ENCODE data around the gene DISP3. TPM values are rescaled to one million over a fixed set of nuclear protein-coding genes. Genes with fewer than 3 reads are reported as not detected.

Gene DISP3
- total and polyA plus RNA-seq, 2 of the 4 experiments (the other 2 are of a cell fraction): 0.05 TPM; not detected in 1

DNA sequence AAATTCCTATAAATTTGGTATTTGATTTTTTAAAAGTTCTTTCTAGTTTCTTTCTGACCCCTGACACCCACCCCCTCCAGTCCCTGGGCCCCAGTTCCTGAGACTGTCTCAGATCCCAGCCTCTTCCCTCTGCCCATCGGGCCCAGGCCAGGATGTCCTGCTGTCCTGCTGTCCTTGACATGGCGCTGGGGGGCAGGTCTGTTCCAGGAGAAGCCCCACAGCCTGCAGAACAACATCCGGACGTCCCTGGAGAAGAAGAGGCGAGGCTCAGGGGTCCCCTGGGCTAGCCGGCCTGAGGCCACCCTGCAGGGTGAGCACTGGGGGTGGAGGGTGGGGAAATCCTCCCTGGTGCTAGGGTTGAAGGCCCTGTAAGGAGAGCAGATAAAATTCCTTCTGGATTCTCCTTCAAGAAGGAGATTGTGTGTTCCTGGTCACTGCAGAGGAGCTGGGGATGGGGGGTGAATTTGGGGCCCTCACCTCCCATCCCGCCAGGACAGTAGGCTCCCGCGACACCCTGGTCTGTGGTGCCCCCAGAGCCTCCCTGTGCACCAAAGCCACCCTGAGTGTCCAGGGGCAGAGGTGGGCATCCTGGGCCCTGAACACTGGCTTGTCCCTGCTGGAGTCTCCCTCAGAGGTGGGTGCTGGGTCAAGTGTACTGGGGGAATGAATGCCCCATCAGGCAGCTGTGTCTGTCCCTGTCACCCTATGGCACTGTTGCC, 45.0 kb downstream of the DISP3 start:
- ATAC-seq (ENCODE audit: low read depth) (no peak), DNase-seq (no peak)
- no peak overlapping the region for H3K27ac ChIP-seq (ENCODE audit: insufficient read depth, low read length)
- no peak overlapping the region for H2AK5ac ChIP-seq (ENCODE audit: low read depth, low read length)
- no peaks in the 10 kb centered on the region for H3K79me1 ChIP-seq (ENCODE audit: low read depth in 1 of 2, low read length in 2 of 2)
- in situ Hi-C loops (cut with MboI; ENCODE audit: low sequenced_read_pairs) (no loop called here), dilution Hi-C loops (cut with HindIII; ENCODE audit: low sequenced_read_pairs, unreplicated experiment) (no loop called here), intact Hi-C loops (cut with micrococcal nuclease) (no loop called here)
- no peak overlapping the region for H4K5ac ChIP-seq (ENCODE audit: low read depth, low read length)
- no TSS peak for BruUV-seq (replicated peaks)
- H3K23ac ChIP-seq (ENCODE audit: low read depth, low read length): no peak overlapping the region
- H3K18ac ChIP-seq (ENCODE audit: low read depth, low read length): no peak overlapping the region
- no peak overlapping the region for H3K4ac ChIP-seq (ENCODE audit: low read depth, low read length)
- ChIA-PET POLR2A (ENCODE audit: unreplicated experiment) (no interaction called here), CTCF (no interaction called here)
- no peak overlapping the region for H4K91ac ChIP-seq (ENCODE audit: insufficient read depth, low read depth, low read length)
- H4K20me1 ChIP-seq (ENCODE audit: insufficient read depth, low read length): no peaks in the 10 kb centered on the region
- H2BK120ac ChIP-seq (ENCODE audit: low read depth, low read length): no peak overlapping the region
- no peak overlapping the region for H2AFZ ChIP-seq (replicated peaks; ENCODE audit: low read length, poor library complexity)
- 60% methylated on average over 1 of the region's 9 CpGs; no CpG with 5 or more reads in 1 of the 2 experiments for WGBS, 2 experiments (ENCODE audit: extremely low coverage in 2 of 2, insufficient read length in 1 of 2)
- no peak for TF ChIP-seq MAFK (IDR thresholded peaks at IDR 0.05; ENCODE audit: low read depth, low read length)
- no peak for TF ChIP-seq BHLHE40 (IDR thresholded peaks at IDR 0.05; ENCODE audit: low read depth, low read length)
- TF ChIP-seq ELK1 (IDR thresholded peaks at IDR 0.05; ENCODE audit: borderline replicate concordance, low read depth, low read length): no peak
- no peak for TF ChIP-seq RFX5 (IDR thresholded peaks at IDR 0.05; ENCODE audit: low read depth, low read length)
- no peak for TF ChIP-seq USF2 (IDR thresholded peaks at IDR 0.05; ENCODE audit: low read depth, low read length)
- no peak for TF ChIP-seq NFE2L2 (IDR thresholded peaks at IDR 0.05; ENCODE audit: low read depth, low read length)
- TF ChIP-seq MXI1 (IDR thresholded peaks at IDR 0.05; ENCODE audit: borderline replicate concordance, low read depth, low read length): no peak
- TF ChIP-seq RAD21 (IDR thresholded peaks at IDR 0.05; ENCODE audit: low read length): no peak
- TF ChIP-seq FOS (IDR thresholded peaks at IDR 0.05; ENCODE audit: low read depth, low read length): no peak
- TF ChIP-seq CHD1 (IDR thresholded peaks at IDR 0.05; ENCODE audit: low read depth, low read length): no peak
- no peak for TF ChIP-seq RCOR1 (IDR thresholded peaks at IDR 0.05; ENCODE audit: insufficient replicate concordance, low read length)
- no peak for TF ChIP-seq MAZ (IDR thresholded peaks at IDR 0.05; ENCODE audit: borderline replicate concordance, low read depth, low read length)
- no peak for TF ChIP-seq POLR2A (IDR thresholded peaks at IDR 0.05; ENCODE audit: low read depth, low read length)
- H3K4me1 ChIP-seq (ENCODE audit: control insufficient read depth, insufficient read depth, low read length): no peaks in the 10 kb centered on the region
- no peak overlapping the region for H3K9ac ChIP-seq (ENCODE audit: low read depth, low read length)
- H3K27me3 ChIP-seq (ENCODE audit: control insufficient read depth, insufficient read depth, low read length): no peaks in the 10 kb centered on the region
- no peak overlapping the region for H2AK9ac ChIP-seq (replicated peaks; ENCODE audit: low read depth, low read length, poor library complexity)
- no peak overlapping the region for H2BK5ac ChIP-seq (ENCODE audit: low read depth, low read length, poor library complexity, severe bottlenecking)
- no peak overlapping the region for H3K56ac ChIP-seq (ENCODE audit: extremely low read depth, insufficient read depth, low read length)
- no peaks in the 10 kb centered on the region for H3K9me3 ChIP-seq (ENCODE audit: control insufficient read depth, insufficient read depth, low read length)
- no peak overlapping the region for H2BK20ac ChIP-seq (ENCODE audit: low read depth, low read length)
- H3K14ac ChIP-seq (replicated peaks; ENCODE audit: low read depth, low read length): no peak overlapping the region
- H3K9me1 ChIP-seq (ENCODE audit: insufficient read depth, low read length): no peaks in the 10 kb centered on the region
- no peak overlapping the region for H4K8ac ChIP-seq (ENCODE audit: low read depth in 2 of 2, low read length in 2 of 2)
- H3K4me3 ChIP-seq (ENCODE audit: insufficient read depth, low read depth, low read length): no peak overlapping the region
- H2BK15ac ChIP-seq (ENCODE audit: low read depth, low read length): no peak overlapping the region
- H3K36me3 ChIP-seq (ENCODE audit: control insufficient read depth, insufficient read depth, low read length): no peaks in the 10 kb centered on the region
- H3K4me2 ChIP-seq (ENCODE audit: low read depth, low read length): no peak overlapping the region

Measured in IMR-90 (cell line).